ENCODE results near the gene CRYGS.

CRYGS gene

GRCh38 chr3:186514296-186515002 lies 29.7 kb downstream of the CRYGS start:
- TF ChIP-seq CTCF (IDR thresholded peaks at IDR 0.05; ENCODE audit: low read depth, low read length): peak; percentile 50
- peak in 1 of 2 donors; percentile 19 for DNase-seq (ENCODE audit: low read depth in 2 of 2)
- no peak overlapping the region for H3K4me3 ChIP-seq (replicated peaks in 1 of 2; ENCODE audit: low read depth in 2 of 2, low read length in 2 of 2)

- no peak for DNase-seq (ENCODE audit: low read depth in 2 of 2)
- TF ChIP-seq CTCF (IDR thresholded peaks at IDR 0.05; ENCODE audit: low read depth, low read length): no peak
- no peak overlapping the region for H3K4me3 ChIP-seq (replicated peaks in 1 of 2; ENCODE audit: low read depth in 2 of 2, low read length in 2 of 2)
Measured at GRCh38 chr3:186513386-186513785, 30.8 kb downstream of the CRYGS start.

- H3K4me3 ChIP-seq (replicated peaks in 1 of 2; ENCODE audit: low read depth in 2 of 2, low read length in 2 of 2): no peak overlapping the region
- no peak for TF ChIP-seq CTCF (IDR thresholded peaks at IDR 0.05; ENCODE audit: low read depth, low read length)
- no peak for DNase-seq (ENCODE audit: low read depth in 2 of 2)
Measured at GRCh38 chr3:186512570-186513302, 31.4 kb downstream of the CRYGS start.

- no peak for DNase-seq (ENCODE audit: low read depth in 2 of 2)
- H3K4me3 ChIP-seq (replicated peaks in 1 of 2; ENCODE audit: low read depth in 2 of 2, low read length in 2 of 2): no peak overlapping the region
- no peak for TF ChIP-seq CTCF (IDR thresholded peaks at IDR 0.05; ENCODE audit: low read depth, low read length)
Measured at GRCh38 chr3:186511702-186512101, 32.5 kb downstream of the CRYGS start.

- DNase-seq (ENCODE audit: low read depth in 2 of 2): no peak
- no peak overlapping the region for H3K4me3 ChIP-seq (replicated peaks in 1 of 2; ENCODE audit: low read depth in 2 of 2, low read length in 2 of 2)
- TF ChIP-seq CTCF (IDR thresholded peaks at IDR 0.05; ENCODE audit: low read depth, low read length): no peak
Measured at GRCh38 chr3:186511245-186511644, 32.9 kb downstream of the CRYGS start.

- no peak for DNase-seq (ENCODE audit: low read depth in 2 of 2)
- TF ChIP-seq CTCF (IDR thresholded peaks at IDR 0.05; ENCODE audit: low read depth, low read length): no peak
- no peak overlapping the region for H3K4me3 ChIP-seq (replicated peaks in 1 of 2; ENCODE audit: low read depth in 2 of 2, low read length in 2 of 2)
Measured at GRCh38 chr3:186510374-186511079, 33.7 kb downstream of the CRYGS start.

All from cardiac fibroblast (primary cell).